Stimulated activated CD4-positive, alpha-beta T cell treated with anti-CD3 and anti-CD28 coated beads, Interleukin-15, amount 100 ng/mL, for 48 hours (primary cell): ENCODE data around the gene CARD19.

Experiments
- DNase-seq, 2 donors: peaks; one replicate each; pipeline ENCODE4 v3.0.0-alpha.2; 2020; ENCODE audit warnings: low read depth in 2 of 2

Gene CARD19

DNA sequence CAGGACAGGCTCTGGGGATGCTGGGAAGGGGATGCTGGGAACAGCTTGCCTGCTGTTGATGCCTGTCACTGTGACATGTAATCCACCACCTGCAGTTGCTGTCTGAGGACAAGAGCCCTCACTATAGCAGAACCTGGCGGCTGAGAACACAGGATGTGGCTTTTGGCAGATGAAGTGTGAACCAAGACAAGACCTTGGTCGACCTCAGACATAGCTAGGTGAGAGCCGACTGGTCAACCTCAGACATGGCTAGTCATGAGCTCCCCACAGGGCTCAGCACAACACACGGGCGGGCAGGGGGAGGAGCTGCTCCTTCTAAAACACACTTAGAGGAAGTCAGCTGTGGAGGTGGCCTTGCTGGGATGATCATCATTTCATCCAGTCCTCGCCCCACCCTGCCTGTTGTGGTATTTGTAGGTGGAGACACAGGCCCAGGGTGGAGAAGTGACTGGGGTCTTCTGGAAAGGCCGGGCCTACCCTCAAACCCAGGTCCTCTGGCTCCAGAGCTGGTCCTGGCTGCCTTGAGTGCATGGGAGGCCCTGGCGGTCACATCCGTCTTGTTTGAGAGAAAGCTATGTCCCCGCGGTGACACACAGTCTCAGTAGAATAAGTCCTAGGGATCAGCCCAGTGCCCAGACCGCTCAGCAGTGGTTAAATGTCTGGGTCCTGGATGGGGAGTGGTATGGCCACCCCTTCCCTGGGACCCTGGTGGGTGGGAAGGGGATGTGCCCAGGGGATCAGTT, 31.5 kb upstream of the CARD19 start:
- peak; percentile 87 to 88 for DNase-seq

GRCh38 chr9:93065135-93065720, 30.8 kb upstream of the CARD19 start:
- no peak for DNase-seq

GRCh38 chr9:93066978-93067603, 28.9 kb upstream of the CARD19 start:
- no peak for DNase-seq

DNA sequence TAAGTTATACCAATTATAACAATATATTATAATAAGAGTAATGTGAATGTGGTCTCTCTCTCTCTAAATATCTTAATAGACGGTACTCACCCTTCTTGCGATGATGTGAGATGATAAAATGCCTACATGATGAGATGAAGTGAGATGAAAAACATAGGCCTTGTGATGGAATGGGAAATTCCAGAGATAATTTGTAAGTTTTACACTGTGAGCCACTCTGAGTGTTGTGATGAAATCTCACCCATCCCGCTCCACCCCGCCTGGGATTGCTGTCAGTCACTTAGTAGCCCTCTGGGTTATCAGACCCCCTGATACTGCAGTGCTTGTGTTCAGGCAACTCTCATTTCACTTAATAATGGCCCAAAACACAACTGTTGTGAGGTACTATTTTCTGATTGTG, 27.1 kb upstream of the CARD19 start:
- no peak for DNase-seq

- no peak for DNase-seq
Measured at GRCh38 chr9:93071464-93071863, 24.6 kb upstream of the CARD19 start.

GRCh38 chr9:93072383-93072795, 23.6 kb upstream of the CARD19 start:
- DNase-seq, result no peak

- no peak for DNase-seq
Measured at GRCh38 chr9:93076101-93076791, 19.8 kb upstream of the CARD19 start.

- no peak for DNase-seq
Measured at GRCh38 chr9:93076792-93077128, 19.3 kb upstream of the CARD19 start.

DNA sequence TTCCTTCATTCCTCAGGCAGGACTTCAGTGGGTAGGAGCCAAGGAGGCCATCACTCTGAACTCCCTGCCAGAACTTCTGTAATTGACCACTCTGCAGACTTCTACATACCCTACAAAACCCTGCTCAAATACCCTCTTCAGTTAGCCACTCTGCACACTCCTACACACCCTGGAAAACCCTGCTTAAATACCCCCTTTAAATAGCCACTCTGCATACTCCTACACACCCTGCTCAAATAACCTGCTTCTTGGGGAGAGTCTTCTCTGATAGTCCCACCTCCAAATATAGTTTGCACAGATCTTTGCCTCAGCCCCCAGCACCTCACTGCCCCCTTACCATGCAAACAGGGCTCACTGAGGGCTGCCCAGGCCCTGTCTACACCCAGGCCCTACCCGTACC, 18.6 kb upstream of the CARD19 start:
- DNase-seq, result no peak

- DNase-seq, result no peak
Measured at GRCh38 chr9:93077811-93078210, 18.2 kb upstream of the CARD19 start.

DNA sequence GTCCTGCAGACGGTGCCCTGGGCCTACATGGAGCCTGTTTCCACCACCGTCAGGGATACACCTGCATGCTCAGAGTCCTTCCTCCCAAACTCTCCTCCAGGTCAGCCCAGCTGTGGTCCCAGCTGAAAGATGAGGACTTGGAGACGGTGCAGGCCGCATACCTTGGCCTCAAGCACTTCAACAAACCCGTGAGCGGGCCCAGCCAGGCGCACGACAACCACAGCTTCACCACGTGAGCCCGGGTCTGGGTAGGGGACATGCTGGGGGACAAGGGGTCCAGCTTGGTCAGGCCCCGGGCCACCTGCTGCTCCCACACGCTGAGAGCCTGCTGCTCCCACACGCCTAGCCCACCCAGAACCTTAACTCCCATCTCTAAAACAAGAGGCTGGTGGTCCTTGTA, 16.6 kb upstream of the CARD19 start:
- DNase-seq, result no peak

DNA sequence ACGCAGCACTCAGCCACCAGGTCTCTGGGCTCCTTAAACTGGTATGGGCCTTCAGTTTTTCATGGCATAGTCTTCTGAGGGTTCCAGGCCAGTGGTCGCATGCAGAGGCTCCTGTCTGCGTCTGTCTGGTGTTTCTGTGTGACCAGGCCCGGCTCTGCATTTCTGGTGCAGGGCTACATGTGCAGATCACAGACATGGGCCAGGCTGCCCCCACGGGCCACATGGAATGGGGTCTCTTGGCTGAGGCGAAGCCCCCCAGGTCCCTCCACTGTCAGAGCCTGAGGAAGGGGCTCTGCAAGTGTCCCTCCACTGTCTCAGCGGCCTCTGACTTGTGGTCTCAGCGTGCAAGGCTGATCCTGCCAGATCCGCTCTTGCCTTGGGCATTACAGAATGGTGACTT, 15.6 kb upstream of the CARD19 start:
- DNase-seq, result no peak

GRCh38 chr9:93081081-93081529, 14.9 kb upstream of the CARD19 start:
- DNase-seq, result no peak

- no peak for DNase-seq
Measured at GRCh38 chr9:93081931-93082330, 14.1 kb upstream of the CARD19 start.

- DNase-seq, result no peak
Measured at GRCh38 chr9:93082841-93083411, 13.1 kb upstream of the CARD19 start.

DNA sequence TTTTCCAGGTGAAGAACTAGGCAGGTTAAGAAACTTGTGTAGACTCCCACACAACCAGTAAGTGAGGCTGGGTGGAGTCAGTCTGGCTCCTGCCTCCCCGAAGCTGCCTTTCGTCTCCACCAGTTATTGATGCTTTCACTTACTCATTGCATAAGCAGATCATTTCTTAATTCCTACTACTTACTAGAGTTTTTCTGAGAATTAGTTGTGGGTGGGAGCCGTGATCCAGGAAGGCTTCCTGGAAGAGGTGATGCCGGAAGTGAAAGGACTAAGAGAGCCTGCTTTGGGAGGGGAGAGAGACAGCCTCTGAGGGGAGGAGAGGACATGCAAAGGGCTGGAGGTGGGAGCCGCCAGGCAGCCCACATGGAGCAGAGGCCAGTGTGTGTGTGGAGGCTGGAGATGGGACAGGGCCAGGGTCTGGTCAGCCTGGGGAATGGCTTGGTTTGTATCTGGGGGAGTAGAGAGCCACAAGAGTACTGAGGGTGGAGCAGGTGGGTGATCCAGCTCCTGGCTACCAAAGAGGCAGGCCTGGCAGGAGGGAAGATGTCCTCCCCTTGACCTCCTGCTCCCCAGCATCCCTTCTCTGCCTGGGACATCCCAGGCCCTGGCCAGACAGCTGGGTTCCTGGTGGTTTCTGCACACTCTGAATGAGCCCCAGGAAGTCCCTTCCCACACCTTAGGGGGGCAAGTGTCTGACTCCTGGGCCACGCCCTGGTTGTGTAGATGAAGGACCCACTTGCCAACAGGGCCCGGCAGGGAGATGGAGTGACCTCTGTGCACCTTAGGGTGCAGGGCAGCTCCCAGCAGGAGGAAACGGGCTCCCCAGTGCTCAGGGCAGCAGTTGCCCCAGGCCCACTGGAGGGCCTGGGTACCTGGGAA, 12.2 kb upstream of the CARD19 start:
- DNase-seq, result no peak

- no peak for DNase-seq
Measured at GRCh38 chr9:93084471-93084881, 11.5 kb upstream of the CARD19 start.

DNA sequence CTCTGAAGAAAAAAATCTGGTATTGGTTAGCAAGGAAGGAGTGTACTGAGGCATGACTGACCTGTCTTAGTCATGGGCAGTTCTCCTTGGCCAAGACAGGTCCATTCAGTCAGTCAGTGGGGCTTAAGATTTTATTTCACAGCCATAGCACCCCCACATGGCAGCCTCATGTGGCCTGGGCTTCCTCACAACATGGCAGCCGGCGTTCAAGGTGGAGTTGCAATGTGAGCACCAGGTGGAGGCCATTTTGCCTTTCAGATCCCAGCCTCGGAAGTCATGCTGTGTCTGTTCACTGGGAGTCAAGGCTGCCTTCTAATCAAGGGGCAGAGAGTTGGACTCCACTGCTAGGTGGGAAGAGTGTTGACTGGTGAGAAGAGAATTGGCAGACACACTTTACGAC, 10.3 kb upstream of the CARD19 start:
- no peak for DNase-seq

DNA sequence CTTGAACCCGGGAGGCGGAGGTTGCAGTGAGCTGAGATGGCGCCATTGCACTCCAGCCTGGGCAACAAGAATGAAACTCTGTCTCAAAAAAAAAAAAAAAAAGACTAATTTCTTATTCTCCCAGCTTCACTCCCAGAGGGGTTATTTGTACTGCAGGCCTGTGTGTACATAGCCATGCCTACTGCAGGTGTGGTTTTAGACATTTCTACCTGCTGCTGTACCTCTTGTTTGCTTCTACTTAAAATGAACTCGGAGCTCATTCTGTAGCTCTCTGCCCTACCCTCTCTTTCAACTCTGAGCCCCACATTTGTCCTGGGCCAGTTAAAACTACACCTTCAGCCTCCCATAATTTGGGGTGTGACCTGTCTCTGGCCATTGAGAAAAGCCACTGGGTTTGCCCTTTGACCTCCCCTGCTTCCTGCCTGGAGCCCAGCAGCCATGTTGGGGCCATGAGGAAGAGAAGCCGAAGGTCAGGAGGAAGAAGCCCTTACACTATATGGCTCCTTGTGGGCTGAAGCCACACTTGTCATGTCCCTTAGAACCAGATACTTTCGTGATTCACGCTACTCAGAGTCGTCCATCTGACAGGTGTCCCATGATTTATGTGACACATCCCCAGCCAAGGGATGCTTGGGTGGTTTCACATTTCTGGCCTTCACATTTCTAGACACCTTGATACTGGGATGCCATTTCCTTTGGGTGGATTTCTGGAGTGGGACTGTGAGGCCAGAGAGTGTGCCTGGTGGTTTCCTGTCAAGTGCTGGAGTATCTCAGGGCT, 9.4 kb upstream of the CARD19 start:
- no peak for DNase-seq

DNA sequence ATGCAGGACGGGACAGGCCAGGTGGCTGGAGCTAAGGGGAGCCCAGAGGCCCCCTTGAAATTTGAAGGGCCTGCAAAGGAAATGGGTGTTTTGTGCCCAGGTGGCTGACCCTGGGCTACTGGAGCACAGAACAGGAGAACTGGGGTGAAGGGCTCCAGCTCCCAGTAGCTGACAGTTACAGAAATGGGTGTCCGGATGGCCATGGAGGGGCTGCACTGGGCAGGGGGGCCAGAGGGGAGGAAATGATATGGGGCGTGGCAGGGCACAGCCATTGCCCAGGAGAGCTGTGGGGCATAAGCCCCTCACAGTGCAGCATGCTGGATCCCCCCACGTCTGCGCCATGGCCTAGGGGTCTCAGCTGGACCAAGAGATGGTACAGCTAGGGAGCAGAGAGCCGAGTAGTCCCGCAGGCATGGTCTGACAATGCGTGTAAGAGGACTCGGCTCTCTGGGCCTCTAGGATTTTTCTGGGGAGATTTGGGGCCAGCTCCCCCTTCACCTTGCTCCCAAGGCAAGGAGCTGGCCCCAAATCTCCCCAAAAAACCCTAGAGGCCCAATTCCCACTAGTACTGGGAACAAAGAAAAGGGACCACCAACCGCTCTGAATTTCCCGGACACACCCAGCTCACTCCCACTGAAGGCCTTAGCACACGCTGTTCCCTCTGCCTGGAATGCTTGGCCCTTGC, 7.9 kb upstream of the CARD19 start:
- DNase-seq, result no peak
